Natural killer cell (primary cell): ENCODE measurements around the gene GNAO1. TPM values are rescaled to one million over a fixed set of nuclear protein-coding genes. Genes with fewer than 3 reads are reported as not detected.

ENCODE experiments used
- ATAC-seq, 3 donors: fragments of 150-1000 bp in 2 of 3; fragments of 200-7000 bp in 1 of 3; cut with Tn5 transposase; 1 replicate in 1 of 3; 2 replicates in 2 of 3; pipeline ENCODE4 v1.10.0; 2021; ENCODE audit warnings: mild to moderate bottlenecking in 2 of 3, moderate library complexity in 2 of 3
- DNase-seq, 2 donors: peaks; one replicate each; pipeline versions ENCODE4 v3.0.0 to v3.0.0-alpha.2; 2013 to 2021; ENCODE audit warnings: mixed read lengths in 1 of 2
- H3K27ac ChIP-seq: one replicate; pipeline ENCODE4 v1.5.1; 2013; ENCODE audit warnings: mild to moderate bottlenecking, low read length
- H3K27me3 ChIP-seq: one replicate; pipeline ENCODE4 v1.6.1; 2013; ENCODE audit warnings: low read length; ENCODE audit not compliant: control insufficient read depth, insufficient read depth
- H3K36me3 ChIP-seq: one replicate; pipeline ENCODE4 v1.6.1; 2013; ENCODE audit warnings: low read length; ENCODE audit not compliant: control insufficient read depth, insufficient read depth
- H3K4me1 ChIP-seq: one replicate; pipeline ENCODE4 v1.6.1; 2013; ENCODE audit warnings: low read length; ENCODE audit not compliant: control insufficient read depth, insufficient read depth
- H3K4me3 ChIP-seq: one replicate; pipeline ENCODE4 v1.5.1; 2013; ENCODE audit warnings: low read length
- H3K9me3 ChIP-seq: one replicate; pipeline ENCODE4 v1.6.1; 2013; ENCODE audit warnings: low read length; ENCODE audit not compliant: control insufficient read depth, insufficient read depth
- H3K27ac Mint-ChIP-seq, 2 donors: one replicate each; pipeline ENCODE4 v1.8.0; 2022; ENCODE audit warnings: mild to moderate bottlenecking in 2 of 2, mixed read lengths in 2 of 2, moderate library complexity in 1 of 2
- H3K27me3 Mint-ChIP-seq, 2 donors: one replicate each; pipeline ENCODE4 v1.8.0; 2022; ENCODE audit warnings: low read depth in 2 of 2, mixed read lengths in 2 of 2
- H3K36me3 Mint-ChIP-seq: one replicate; pipeline ENCODE4 v1.8.0; 2022; ENCODE audit warnings: mixed read lengths
- H3K4me1 Mint-ChIP-seq, 2 donors: one replicate each; pipeline ENCODE4 v1.8.0; 2022; ENCODE audit warnings: mixed read lengths in 2 of 2
- H3K4me3 Mint-ChIP-seq: one replicate; pipeline ENCODE4 v1.8.0; 2022; ENCODE audit warnings: mild to moderate bottlenecking, moderate library complexity, mixed read lengths
- H3K9me3 Mint-ChIP-seq, 2 donors: one replicate each; pipeline ENCODE4 v1.8.0; 2022; ENCODE audit warnings: mixed read lengths in 2 of 2
- CTCF ChIP-seq: fragments of 200-600 bp; IDR thresholded peaks from one replicate; pipeline ENCODE4 v1.8.0; 2022; ENCODE audit warnings: antibody characterized with exemption
- WGBS: methylation state at CpG from one replicate; pipeline ENCODE4 v1.1.7; 2013; ENCODE audit warnings: missing lambda C conversion rate; ENCODE audit not compliant: insufficient coverage; 5-methylcytosine and 5-hydroxymethylcytosine counted together
- intact Hi-C: fragments of 100-400 bp; cut with micrococcal nuclease; formaldehyde crosslinking; loops from one replicate; pipeline ENCODE4 v1.14.2; 2022
- total RNA-seq, 4 donors: library from RNA; stranded (reverse); fragments of 120-200 nt in 1 of 4; gene quantifications; one replicate each; pipeline versions ENCODE4 v1.2.3 to v1.2.4, GENCODE V29; 2013 to 2022

GNAO1 gene
- total RNA-seq, 3 donors from 2014 or later (not counting 1 experiment from before 2014, with no cell fraction given) = 0.45 to 4.6 (median 1.1) TPM

DNA sequence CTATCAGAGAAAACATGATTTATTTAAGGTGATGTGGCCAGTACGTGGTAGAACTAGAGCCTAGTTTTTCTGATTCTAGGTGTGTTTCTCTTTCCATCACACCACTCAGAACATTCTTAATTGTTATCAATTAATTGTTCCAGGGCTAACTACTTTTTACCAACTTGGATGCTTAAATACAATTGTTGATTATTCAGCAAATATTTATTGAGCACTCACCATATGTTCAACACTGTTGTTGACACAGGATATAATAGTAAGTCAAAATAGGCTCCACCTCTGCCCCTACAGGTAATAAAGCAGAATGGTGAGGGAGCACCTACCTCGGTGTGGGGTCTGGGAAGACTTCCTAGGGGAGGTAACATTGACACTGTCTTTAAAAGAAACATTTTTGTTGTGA, 16.1 kb downstream of the GNAO1 start:
- intact Hi-C loops = no loop called here
- peaks cover 25 to 38% of the 10 kb centered on the region in 2 donors for H3K27me3 Mint-ChIP-seq
- H3K4me3 Mint-ChIP-seq = no peak overlapping the region

DNA sequence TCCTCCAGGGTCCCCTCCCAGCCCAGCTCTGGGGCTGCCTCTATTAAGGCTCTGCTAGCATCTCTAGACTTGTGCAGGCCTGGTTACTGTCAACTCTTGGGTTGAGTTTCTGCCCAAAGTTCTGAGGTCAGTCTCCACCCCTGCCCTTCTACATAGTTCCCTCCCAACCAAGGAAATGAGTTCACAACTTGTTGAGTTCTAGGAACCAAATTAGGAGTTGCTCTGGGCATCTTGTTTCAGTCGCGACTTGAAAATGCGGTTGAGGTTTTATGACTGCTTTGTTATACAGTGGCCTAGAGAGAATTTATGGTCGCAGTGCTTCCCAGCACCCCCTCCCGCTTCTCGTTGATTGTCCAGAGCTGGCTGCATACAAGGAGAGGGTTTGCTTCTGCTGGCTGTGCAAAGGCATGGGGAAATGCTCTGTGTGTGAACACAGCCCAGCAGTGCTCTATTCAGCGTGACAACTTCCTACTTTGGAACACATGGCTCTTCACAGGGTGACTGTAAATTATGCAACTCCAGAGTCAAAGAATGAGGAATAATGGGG, 20.2 kb downstream of the GNAO1 start:
- WGBS = 66% methylated on average over 7 of the region's 7 CpGs
- Histone ChIP-seq H3K4me3 (no peak overlapping the region), H3K36me3 (no peaks in the 10 kb centered on the region), H3K27ac (no peak overlapping the region), H3K9me3 (no peaks in the 10 kb centered on the region), H3K27me3 (no peaks in the 10 kb centered on the region), H3K4me1 (no peaks in the 10 kb centered on the region)
- no peak for DNase-seq
- H3K27me3 Mint-ChIP-seq = peaks cover 38 to 53% of the 10 kb centered on the region in 2 donors
- intact Hi-C loops = no loop called here
- H3K4me1 Mint-ChIP-seq = no peaks in the 10 kb centered on the region
- no peak for ATAC-seq
- H3K27ac Mint-ChIP-seq = no peak overlapping the region
- no peak for TF ChIP-seq CTCF
- no peaks in the 10 kb centered on the region for H3K9me3 Mint-ChIP-seq
- no peak overlapping the region for H3K4me3 Mint-ChIP-seq
- no peaks in the 10 kb centered on the region for H3K36me3 Mint-ChIP-seq

More for the DNA sequence above, 16.1 kb downstream of the GNAO1 start:
- no peak for ATAC-seq
- H3K9me3 Mint-ChIP-seq = no peaks in the 10 kb centered on the region
- H3K36me3 Mint-ChIP-seq = no peaks in the 10 kb centered on the region
- 53% methylated on average over 2 of the region's 2 CpGs for WGBS
- Histone ChIP-seq H3K4me3 (no peak overlapping the region), H3K9me3 (no peaks in the 10 kb centered on the region), H3K27ac (no peak overlapping the region), H3K27me3 (no peaks in the 10 kb centered on the region), H3K36me3 (no peaks in the 10 kb centered on the region), H3K4me1 (no peaks in the 10 kb centered on the region)
- H3K4me1 Mint-ChIP-seq = no peaks in the 10 kb centered on the region
- TF ChIP-seq CTCF = no peak
- DNase-seq = no peak
- no peak overlapping the region for H3K27ac Mint-ChIP-seq

DNA sequence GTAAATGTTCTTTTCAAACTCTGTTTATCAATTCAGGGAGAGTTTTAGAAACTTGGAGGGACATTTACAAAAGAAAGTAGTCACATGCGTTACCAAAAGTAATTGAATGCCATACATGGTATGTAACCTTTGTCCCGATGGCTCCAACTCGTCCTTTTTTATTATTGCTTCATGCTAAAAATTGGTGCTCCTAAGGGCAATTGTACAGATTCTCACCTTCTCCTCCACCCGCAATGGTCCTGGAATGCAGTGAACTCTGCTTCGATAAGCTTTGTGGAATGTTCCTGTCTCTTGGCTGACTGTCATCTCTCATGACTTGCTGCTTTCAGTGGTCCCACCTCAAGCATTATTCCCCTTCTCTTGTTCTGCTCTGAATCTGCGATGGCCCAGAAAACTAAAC, 20.9 kb downstream of the GNAO1 start:
- TF ChIP-seq CTCF = no peak
- no peaks in the 10 kb centered on the region for H3K4me1 Mint-ChIP-seq
- Histone ChIP-seq H3K4me3 (no peak overlapping the region), H3K27me3 (no peaks in the 10 kb centered on the region), H3K36me3 (no peaks in the 10 kb centered on the region), H3K27ac (no peak overlapping the region), H3K4me1 (no peaks in the 10 kb centered on the region), H3K9me3 (no peaks in the 10 kb centered on the region)
- H3K36me3 Mint-ChIP-seq = no peaks in the 10 kb centered on the region
- H3K4me3 Mint-ChIP-seq = no peak overlapping the region
- DNase-seq (no peak), ATAC-seq (no peak)
- peaks cover 38 to 53% of the 10 kb centered on the region in 2 donors for H3K27me3 Mint-ChIP-seq
- intact Hi-C loops = no loop called here
- no peak overlapping the region for H3K27ac Mint-ChIP-seq
- no peaks in the 10 kb centered on the region for H3K9me3 Mint-ChIP-seq
- WGBS = 94% methylated on average over 6 of the region's 6 CpGs

DNA sequence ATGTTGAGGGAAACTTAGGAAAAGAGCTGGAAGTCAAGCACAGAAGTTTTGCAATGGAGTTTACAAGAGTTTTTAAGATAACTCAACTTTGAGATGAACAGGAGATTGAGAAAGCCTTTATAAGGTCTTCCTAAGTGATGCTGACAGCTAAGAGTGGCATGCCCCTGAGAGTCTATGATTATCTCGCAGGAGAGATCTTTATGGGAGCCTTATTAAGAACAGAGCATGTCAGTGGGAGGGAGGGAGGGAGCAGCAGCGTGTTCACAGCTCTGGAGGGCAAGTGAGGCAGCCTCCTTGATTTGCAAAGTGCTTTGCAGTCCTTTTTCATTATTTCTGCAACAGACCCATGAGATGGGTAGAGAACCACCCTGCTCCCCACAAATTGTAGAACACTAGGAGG, 30.7 kb downstream of the GNAO1 start:
- Mint-ChIP-seq H3K27me3 (peaks cover 0 to 3% of the 10 kb centered on the region in 2 donors), H3K27ac (no peak overlapping the region), H3K36me3 (no peaks in the 10 kb centered on the region), H3K4me3 (no peak overlapping the region), H3K9me3 (no peaks in the 10 kb centered on the region), H3K4me1 (peaks cover 5 to 17% of the 10 kb centered on the region in 2 donors)
- no peaks in the 10 kb centered on the region for H3K27me3 ChIP-seq
- intact Hi-C loops = no loop called here
- TF ChIP-seq CTCF = no peak
- ATAC-seq (no peak), DNase-seq (no peak)
- H3K4me3 ChIP-seq = no peak overlapping the region
- peaks cover 16% of the 10 kb centered on the region for H3K4me1 ChIP-seq
- no peak overlapping the region for H3K27ac ChIP-seq
- no peaks in the 10 kb centered on the region for H3K9me3 ChIP-seq
- H3K36me3 ChIP-seq = no peaks in the 10 kb centered on the region
- WGBS = 88% methylated on average over 2 of the region's 2 CpGs
